Right ventricle myocardium superior (tissue), 1 donor: ENCODE measurements around the gene OR5AC2. TPM values are rescaled to one million over a fixed set of nuclear protein-coding genes. Genes with fewer than 3 reads are reported as not detected.

ENCODE experiments used
- ATAC-seq: fragments of 200-7000 bp; cut with Tn5 transposase; one replicate; pipeline ENCODE4 v1.9.1; 2020; ENCODE audit warnings: mild to moderate bottlenecking; ENCODE audit not compliant: poor library complexity
- DNase-seq: peaks from one replicate; pipeline ENCODE4 v3.0.0-alpha.2; 2020
- intact Hi-C: fragments of 100-400 bp; cut with DNase I; formaldehyde crosslinking; loops from one replicate; pipeline ENCODE4 v1.11.2; 2022
- long read RNA-seq: library from polyadenylated mRNA; unstranded; transcript quantifications from one replicate; pipeline ENCODE4 v2.0.0, GENCODE V29; 2021
- total RNA-seq: library from RNA; stranded (reverse); fragmentation: NEBNext Ultra II Directional; extraction: Animal tissue kit (Norgen Biotek cat#: 25700); gene quantifications from one replicate; pipeline ENCODE4 v1.2.1, GENCODE V29; 2021
- donor health status: DM: no; HTN: yes; CAD: no; lungs with severe emphysema.

The OR5AC2 gene, protein sequence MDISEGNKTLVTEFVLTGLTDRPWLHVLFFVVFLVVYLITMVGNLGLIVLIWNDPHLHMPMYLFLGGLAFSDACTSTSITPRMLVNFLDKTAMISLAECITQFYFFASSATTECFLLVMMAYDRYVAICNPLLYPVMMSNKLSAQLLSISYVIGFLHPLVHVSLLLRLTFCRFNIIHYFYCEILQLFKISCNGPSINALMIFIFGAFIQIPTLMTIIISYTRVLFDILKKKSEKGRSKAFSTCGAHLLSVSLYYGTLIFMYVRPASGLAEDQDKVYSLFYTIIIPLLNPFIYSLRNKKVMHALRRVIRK
- total RNA-seq = not detected
- long read RNA-seq = 0 reads

DNA sequence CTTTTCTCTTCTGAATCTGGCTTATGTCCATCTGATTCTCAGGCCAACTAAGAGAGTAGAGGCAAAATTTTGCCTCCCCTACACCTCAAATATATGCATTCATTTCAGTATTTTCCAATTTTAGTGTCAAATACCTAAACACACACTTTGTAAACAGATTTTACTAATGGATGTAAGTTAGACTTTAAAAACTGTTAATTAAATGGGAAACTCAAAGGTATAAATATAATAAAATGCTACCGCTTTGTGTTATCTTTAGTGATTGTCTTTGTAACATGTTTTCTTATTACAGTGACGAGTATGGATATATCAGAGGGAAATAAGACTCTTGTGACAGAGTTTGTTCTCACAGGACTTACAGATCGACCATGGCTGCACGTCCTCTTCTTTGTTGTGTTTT is at the start of gene OR5AC2:
OR5AC2 (plus strand) TSS at position 301 of the 400 bp plus-strand sequence; CDS start at position 301, 0 bp downstream.
- no peak for ATAC-seq
- intact Hi-C loops = no loop called here
- no peak for DNase-seq

DNA sequence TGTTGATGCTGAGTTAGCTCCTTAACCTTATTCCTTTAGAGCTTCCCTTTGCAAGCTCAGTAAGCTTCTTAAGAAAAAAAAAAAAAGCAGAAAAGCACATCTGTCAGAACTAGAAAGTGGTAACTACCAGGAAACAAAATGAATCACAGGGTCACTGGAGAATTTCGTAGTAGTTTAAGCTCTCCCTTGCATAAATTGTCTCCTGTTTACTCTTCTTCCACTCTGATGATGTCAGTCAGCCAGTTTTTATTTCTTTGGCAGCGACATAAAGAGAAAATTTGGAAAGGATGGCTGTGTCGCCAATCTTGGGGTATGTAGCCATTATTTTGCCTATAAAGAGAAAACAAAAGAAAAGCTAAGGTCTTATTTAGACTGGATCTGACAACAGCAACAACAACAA is 48.7 kb upstream of the OR5AC2 start:
- intact Hi-C loops = no loop called here
- ATAC-seq (peak; percentile 46), DNase-seq (no peak)

DNA sequence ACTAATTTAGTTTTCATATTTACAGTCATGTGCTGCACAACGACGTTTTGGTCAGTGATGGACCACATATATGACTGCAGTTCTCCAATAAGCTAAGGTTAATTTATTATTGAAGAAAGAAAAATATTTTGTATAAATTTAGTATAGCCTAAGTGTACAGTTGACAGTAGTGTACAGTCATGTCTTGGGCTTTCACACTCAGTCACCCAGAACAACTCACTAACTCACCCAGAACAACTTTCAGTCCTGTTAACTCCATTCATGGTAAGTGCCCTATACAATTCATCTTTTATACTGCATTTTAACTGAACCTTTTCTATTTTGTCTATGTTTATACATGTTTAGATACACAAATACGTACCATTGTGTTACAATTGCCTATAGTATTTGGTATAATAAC is 48.1 kb upstream of the OR5AC2 start:
- intact Hi-C loops = no loop called here
- ATAC-seq (peak; percentile 18), DNase-seq (no peak)

DNA sequence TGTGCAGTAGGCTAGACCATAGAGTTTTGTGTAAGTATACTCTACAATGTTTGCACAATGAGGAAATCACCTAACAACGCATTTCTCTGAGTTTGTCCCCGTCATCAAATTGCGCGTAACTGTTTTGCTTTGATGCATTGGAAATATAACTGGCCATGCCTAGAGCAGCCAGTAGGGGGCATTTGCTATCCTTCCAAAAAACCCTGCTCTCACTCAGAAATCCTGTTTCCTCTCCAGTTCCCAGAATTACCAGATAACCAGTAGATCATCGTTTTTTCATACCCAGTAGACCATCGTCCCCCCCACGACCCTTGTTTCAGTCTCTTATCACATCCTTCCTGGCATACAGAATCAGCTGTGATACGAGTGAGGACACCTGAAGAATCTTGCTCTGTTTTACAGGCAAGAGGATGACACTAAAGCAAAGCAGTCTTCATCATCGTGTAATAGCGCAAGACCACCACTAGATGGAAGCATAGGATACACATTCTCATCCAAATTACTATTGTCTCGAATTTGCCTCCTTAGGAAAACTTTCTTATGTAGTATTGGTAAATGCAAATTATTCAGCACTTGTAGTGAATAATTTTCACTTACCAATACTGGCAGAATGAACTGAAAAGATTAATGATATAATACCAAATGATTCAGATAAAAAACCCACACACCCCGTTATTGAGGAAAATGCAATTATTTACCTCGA is 47.5 kb upstream of the OR5AC2 start:
- DNase-seq = no peak
- ATAC-seq = peak; percentile 94

DNA sequence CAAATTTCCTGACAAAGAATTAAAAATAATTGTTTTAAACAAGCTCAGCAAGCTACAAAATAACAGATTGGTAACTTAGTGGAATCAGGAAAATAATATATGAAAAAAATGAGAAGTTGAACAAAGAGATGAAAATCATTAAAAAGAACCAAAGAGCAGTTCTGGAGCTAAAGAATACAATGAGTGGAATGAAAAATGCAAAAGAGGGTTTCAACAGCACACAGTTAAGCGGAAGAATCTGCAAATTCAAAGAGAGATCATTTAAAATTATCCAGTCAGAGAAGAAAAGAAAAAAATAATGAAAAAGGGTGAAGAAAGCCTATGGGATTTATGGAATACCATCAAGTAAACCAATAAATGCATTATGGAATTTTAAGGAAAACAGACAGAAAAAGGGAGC is 45.6 kb upstream of the OR5AC2 start:
- DNase-seq (no peak), ATAC-seq (no peak)
- intact Hi-C loops = no loop called here

More for the DNA sequence above, 47.5 kb upstream of the OR5AC2 start:
- intact Hi-C loops = no loop called here

DNA sequence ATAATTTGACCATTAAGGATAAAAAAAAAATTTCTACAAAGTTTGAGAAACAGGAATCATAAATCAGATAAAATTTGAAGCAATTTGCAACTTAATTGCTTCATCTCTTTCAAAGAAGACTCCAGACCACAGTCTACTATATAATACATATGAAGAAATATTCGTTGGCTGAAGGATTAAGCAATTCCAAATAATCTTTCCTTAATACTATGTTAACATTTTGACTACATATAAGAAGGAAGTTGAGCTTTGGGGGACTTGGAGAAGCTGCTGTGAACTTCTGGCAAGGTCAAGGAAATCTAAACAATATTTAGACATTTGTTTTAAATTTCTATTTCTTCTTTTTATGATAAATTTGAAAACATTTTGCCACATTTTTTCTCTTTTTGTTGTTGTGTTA is 38.4 kb upstream of the OR5AC2 start:
- ATAC-seq (no peak), DNase-seq (no peak)
- intact Hi-C loops = loop anchor here (5.0 kb wide), 1 partner anchor 279 kb away; no protein-coding TSS in a partner anchor

DNA sequence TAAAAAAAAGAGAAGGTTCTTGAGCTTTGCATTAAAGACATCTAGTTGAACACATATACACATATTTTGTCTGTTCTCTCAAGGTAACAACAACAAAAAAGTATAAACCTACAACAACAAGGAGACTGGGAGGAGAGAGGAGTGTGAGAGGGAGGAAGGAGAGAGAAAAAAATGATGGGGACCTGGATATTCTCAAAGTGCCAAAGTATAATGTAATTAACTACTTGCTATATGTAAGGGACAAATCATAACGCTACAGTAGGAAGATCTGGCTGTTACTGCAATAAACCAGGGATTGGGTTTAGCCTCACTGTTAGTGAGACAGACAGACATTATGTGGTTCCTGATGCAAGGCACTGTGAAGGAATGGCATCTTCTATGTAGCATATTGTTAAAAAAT is 37.7 kb upstream of the OR5AC2 start:
- intact Hi-C loops = loop anchor here (5.0 kb wide), 1 partner anchor 278 kb away; no protein-coding TSS in a partner anchor
- ATAC-seq = no peak
- no peak for DNase-seq

DNA sequence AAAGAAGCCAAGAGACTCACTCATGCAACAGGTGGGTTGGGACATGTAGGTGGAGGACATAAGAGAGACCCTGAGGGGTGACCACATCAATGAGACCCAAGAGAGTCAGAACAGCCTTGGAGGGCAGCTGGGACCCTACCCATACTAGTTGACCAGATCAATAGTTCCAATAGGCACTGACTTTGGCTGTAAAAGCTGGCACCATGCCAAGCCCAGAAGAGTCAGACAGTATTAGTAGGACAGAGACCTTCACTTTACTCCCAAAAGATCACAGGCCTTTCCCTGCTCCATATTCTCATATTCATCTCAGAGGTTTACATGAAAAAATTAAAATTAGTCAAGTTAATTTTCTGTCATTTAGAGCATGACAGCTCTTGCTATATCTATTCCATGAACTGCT is 30.9 kb upstream of the OR5AC2 start:
- ATAC-seq = no peak
- DNase-seq = no peak
- intact Hi-C loops = no loop called here

DNA sequence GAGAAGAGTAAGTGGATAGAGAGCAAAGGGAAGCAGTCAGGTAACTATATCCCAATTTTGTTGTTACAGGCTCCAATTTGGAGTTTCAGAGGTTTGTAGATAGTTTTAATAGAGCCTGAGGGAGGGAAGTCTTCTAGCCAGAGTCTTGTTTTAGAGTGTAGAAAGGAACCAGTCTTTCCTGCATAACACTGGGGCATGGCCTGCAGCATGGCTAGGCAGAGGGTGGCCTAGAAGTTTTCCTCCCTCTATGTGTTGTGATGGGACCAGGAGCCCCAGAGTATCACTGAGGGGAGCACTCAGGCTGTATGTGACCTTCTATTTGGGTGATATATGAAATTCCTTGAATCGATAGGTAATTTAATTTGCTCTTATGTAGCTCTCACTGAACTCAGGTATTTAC is 29.3 kb upstream of the OR5AC2 start:
- intact Hi-C loops = no loop called here
- DNase-seq (no peak), ATAC-seq (no peak)

DNA sequence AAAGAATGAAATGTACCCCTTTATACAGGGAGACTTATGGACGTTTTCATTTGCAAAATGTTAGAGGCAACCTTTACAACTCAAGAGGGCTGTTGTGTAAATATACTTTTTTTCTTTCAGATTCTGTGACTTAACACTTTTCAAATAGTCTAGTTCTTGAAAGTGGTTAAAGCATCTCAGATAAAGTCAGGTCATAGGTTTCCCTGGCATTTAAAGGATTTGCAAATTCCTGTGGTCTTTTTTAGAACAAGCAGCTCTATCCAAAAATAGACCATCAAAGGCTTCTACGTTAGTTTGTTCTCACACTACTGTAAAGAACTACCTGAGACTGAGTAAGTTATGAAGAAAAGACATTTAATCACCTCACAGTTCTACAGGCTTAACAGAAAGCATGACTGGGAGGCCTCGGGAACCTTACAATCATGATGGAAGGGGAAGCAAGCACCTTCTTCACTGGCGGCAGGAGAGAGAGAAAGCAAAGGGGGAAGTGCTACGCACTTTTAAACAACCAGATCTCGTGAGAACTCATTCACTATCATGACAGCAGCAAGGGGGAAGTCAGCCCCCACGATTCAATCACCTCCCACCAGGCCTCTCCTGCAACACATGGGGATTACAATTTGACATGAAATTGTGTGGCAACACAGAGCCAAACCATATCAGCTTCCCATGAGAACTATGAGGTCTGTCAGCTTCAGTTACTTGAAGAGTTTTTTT is 28.6 kb upstream of the OR5AC2 start:
- intact Hi-C loops = no loop called here
- DNase-seq (no peak), ATAC-seq (no peak)

DNA sequence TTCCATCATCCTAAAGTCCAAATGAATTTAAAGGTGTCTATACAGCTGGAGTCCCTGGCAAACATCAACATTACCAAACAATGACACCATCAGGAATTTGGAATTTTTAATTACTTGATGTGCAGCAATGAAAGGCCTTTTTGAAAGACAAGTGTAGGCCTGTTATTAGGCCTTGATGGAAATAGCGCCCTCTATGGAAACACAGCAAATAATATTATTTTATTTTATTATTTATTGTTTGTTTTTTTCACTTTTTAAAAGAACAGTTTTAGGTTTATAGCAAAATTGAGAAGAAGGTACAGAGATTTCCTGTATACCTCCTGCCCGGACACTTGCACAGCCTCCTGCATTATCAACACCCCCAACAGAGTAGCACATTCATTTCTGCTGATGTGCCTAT is 18.1 kb upstream of the OR5AC2 start:
- ATAC-seq (no peak), DNase-seq (no peak)
- intact Hi-C loops = no loop called here

DNA sequence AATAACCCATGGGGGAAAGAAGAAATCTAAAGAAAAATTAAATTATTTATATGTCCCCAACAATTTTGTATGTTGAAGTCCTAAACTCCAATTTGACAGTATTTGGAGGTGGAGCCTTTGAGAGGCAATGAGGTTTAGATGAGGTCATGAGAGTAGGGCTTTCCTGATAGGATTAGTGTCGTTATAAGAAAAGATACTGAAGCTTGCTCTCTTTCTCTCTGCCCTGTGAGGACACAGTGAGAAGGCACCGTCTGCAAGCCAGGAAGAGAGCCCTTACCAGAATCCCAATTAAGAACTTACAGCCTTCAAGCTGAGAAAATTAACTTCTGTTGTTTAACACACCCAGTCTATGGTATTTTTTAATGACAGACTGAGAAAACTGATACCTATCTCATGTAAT is 16.1 kb upstream of the OR5AC2 start:
- no peak for DNase-seq
- no peak for ATAC-seq

DNA sequence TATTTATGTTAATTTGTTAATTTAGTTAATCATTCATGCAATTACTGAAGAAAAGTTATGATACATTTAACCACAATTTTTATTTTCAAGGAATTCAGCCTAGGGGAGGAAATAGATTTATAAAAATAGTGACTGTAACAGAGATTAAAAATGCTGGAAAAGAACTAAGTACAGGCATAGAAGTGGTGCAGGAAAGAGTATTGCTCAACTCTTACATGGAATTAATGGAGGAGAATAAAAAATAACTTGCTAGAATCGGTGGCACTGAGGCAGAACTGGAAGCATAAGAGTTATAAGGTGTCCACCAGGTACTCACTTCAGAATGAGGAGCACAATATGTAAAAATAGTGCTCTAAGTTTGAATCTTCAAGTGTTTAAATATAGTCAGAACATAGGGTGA is 13.5 kb upstream of the OR5AC2 start:
- intact Hi-C loops = no loop called here
- ATAC-seq (no peak), DNase-seq (no peak)

More for the DNA sequence above, 16.1 kb upstream of the OR5AC2 start:
- intact Hi-C loops = no loop called here

DNA sequence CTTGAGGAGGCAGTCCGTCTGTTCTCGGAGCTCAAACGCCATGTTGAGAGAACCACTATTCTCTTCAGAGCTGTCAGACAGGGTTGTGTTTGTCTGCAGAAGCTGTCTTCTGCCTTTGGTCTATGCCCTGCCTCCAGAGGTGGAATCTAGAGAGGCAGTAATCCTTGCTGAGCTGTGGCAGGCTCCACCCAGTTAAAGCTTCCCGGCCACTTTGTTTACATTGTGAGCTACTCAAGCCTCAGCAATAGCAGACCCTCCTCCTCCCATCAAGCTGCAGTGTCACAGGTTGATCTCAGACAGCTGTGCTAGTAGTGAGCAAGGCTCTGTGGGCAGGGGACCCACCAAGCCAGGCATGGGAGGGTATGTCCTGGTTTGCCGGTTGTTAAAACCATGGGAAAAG is 8.9 kb downstream of the OR5AC2 start:
- ATAC-seq (no peak), DNase-seq (no peak)
- intact Hi-C loops = no loop called here

DNA sequence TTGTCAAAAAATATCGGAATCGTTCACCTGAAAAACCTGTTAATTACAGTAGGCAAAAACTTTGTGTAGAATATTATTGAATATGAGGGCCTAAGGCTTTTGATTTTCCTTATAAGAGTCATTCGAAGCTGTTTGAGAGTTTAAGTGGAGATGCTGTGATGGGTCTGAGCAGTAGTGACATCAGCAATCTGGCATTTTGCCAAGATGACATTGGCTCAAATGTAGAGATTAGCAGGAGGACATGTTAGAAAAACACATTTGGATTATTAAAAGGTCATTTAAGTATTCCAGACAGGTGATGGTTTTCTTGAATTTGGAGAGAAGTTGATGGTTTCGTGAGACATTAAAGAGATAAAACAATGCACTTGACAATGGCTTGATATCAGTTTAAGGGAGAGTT is 12.9 kb downstream of the OR5AC2 start:
- ATAC-seq (no peak), DNase-seq (no peak)
- intact Hi-C loops = no loop called here

DNA sequence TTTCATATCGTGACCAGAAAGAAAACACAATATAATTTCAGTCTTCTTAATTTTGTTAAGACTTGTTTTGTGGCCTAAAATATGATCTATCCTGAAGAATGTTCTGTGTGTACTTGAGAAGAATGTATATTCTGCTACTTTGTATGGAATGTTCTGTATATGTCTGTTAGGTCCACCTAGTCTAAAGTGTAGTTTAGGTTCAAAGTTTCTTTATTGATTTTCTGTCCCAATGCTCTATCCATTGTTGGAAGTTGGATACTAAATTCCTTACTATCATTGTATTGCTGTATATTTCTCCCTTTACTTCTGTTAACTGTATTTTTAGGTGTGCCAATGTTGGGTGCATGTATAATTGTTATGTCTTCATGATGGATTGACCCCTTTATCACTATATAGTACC is 21.2 kb downstream of the OR5AC2 start:
- no peak for DNase-seq
- intact Hi-C loops = no loop called here
- no peak for ATAC-seq

DNA sequence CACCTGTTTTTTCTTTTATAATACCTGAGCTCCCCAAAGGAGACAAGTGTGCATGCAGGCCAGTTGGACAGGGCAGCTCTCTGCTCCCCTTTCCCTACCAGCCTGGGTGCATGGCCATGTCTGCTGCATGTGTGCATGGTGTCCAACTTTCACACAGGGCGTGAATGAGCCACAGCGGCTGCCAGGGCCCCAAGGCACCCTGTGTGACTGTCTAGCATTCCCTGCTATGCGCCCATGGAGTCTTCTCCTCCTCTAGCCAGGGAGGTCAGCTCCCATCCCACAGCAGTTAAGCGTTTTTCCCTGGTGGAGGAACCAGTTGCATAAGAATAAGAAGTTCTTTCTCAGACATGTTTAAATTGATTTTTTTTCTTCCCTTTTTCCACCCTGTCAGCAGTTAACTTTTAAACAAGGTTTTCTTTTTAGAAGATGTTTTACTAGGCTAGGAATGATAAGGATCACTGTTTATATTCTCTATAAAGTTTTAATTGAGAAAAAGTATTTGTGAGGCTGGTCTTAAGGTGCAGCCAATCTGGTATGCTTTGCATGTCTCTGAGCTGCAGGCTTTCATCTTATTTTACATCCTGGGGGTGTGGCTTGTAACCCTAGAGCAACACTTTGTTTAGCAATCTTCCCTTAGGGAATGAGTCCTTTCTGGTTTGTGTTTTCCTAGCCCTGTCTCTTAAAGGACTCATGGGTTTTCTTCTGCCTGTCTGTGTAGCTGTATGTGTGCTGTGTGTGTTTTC is 23.0 kb downstream of the OR5AC2 start:
- intact Hi-C loops = no loop called here
- no peak for DNase-seq
- no peak for ATAC-seq

DNA sequence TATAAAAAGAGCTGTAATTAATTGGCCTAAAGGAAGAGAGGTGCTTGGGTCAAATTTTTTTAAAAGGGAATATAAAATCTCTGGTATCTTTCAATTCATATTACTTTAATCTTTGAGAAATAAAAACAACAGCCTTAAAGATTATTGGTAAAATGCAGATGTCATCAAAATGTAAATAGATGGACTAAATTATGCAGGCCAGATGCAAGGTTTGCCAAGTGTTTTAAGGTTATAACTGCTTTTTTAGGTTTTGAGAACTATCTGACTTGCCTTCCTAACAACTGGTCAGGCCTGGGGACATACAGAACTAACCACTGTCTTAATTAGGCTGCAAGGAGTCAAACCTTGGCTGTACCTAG is 23.6 kb downstream of the OR5AC2 start:
- ATAC-seq = no peak
- intact Hi-C loops = no loop called here
- no peak for DNase-seq

DNA sequence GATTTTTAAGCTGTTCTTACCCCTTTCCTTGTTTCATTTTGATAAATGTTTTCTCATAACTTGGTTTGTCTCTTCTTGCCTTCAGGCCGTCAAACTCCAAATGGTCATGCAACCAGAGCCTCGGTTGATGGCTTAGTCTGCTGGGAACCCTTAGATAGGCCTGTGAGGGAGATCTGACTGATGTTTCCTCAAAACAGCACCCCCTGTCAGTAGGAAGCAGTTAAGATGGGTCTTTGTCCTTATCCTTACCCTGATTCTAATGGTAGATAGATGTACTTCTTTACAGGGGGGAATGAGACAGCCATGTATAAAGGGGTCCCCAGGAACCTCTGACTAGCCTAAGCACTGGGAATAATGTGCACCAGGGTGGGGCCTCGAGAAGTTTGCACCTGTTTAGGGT is 27.3 kb downstream of the OR5AC2 start:
- DNase-seq (no peak), ATAC-seq (no peak)
- intact Hi-C loops = no loop called here
